GM18861 (cell line): ENCODE results near the gene ACSL4.
"Not testable (repeated sequence)": the region's sequence is repeated elsewhere in the genome, so short reads cannot be mapped to it uniquely, and the experiment has no call there.

Source experiments
- ATAC-seq: cut with Tn5 transposase; IDR thresholded peaks from one replicate; pipeline ENCODE4 v1.9.1; 2021; ENCODE audit not compliant: unreplicated experiment

Gene ACSL4

GRCh38 chrX:109672239-109672638, 60.8 kb downstream of the ACSL4 start:
- no peak for ATAC-seq

GRCh38 chrX:109671170-109671569, 61.9 kb downstream of the ACSL4 start:
- ATAC-seq = not testable (repeated sequence)

DNA sequence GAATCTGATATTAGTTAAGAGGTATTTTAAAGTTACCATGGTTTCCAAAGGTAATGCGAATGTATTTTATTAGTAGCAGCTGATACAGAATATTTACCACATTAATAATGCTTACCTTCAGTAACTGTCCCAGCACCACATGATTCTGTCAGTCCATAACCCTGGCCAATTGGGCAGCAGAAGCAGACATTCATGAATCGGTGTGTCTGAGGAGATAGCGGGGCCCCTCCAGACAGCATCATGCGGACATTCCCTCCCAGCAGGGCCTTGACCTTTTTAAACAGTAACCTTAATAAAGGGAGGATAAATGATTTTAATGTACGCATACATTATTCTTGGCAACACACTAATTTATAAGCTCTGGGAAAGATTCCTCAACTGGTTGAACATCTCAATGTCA, 65.1 kb downstream of the ACSL4 start:
- no peak for ATAC-seq

- no peak for ATAC-seq
Measured at GRCh38 chrX:109660435-109661143, 72.5 kb downstream of the ACSL4 start.

DNA sequence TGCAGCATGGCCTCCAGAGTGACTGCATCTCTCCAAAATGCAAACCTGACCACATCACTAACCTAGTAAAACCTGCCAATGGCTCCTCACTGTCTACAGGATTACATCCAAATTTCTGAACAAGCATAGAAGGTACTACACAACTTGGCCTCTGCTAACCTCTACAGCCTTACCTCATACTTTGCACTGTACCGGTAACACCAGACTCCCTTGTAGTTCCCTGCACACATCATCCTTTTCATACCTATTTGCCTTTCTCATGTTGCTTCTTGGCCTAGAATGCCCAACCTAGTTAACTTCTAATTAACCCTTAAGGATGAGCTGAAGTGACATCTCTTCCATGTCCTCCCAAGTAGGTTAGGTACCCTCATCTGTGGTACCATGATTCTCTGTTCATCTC, 74.7 kb downstream of the ACSL4 start:
- no peak for ATAC-seq

- not testable (repeated sequence) for ATAC-seq
Measured at GRCh38 chrX:109657364-109657763, 75.7 kb downstream of the ACSL4 start.

DNA sequence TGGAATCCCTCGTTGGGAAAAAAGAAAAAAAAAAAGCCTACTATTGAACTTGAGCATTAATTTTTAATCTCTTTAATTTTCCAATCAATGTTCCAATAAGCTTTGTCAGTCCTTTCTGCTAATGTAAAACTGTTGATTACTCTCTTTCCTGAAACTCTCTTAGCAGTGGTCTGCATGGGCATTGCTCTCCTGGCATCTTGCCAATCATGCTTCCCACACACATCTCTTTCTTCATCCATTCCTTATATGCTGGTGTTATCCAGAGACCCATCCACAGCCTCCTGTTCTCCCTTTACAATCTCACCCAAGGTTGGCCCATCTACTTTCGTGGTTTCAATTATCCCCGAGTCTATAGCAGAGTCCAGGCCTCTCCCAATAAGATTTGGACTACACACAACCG, 76.3 kb downstream of the ACSL4 start:
- ATAC-seq = no peak

DNA sequence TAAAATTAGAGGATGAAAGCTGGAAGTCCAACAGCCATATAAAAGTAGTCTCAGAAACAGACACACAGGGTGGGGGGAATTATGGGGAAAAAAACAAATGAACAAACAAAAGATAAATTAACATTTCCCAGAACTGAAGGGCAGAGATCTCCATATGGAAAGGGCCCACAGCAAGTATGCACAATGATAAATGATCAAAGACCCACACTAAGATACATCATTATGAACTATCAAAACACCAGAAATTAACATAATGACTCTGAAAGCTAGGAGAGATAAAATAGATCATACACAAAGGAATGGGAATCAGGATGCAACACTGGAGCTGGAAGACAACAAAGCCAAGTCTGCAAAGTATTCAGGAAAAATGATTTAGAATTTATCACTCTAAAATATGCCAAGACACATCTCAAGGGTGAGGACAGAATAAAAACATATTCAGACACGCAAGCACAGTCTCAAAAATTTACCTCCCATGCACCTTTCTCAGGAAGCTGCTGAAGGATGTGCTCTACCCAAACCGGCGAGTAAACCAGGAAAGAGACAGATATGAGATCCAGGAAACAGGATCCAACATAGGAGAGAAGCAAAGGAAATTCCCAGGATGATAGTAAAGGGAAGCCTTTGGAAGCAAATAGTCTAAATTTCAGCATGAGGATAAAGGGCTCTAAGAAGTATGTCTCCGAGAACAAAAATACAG, 77.4 kb downstream of the ACSL4 start:
- ATAC-seq = no peak

DNA sequence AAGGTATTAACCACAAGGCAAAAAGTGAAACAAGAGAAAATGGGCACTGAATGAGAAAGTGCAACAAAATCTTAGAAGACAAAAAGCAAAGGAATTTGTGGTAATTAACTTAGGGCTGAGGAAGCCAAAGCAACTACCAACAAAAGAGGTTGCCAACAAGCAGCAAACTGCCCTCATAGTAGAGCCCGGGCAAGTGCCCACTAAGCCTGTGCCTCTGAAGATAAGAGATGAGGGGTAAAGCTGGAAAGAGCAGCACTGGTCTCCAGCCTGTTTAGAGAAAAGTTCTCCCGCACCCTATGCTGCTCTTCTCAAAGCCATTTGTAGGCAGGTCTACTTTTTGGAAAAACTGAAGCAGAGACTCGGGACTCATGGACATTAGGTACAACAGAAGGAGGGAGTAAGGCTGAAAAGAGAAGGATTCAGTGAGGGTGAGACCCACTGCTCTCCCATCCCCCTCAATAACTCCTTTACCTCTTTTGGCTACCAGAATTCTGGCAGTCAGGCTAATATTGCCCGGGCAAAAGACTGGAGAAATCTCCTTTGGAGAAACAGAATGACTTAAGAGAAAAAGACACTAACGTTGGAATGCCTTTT, 78.4 kb downstream of the ACSL4 start:
- ATAC-seq = no peak

GRCh38 chrX:109644671-109645070, 88.4 kb downstream of the ACSL4 start:
- ATAC-seq = not testable (repeated sequence)

DNA sequence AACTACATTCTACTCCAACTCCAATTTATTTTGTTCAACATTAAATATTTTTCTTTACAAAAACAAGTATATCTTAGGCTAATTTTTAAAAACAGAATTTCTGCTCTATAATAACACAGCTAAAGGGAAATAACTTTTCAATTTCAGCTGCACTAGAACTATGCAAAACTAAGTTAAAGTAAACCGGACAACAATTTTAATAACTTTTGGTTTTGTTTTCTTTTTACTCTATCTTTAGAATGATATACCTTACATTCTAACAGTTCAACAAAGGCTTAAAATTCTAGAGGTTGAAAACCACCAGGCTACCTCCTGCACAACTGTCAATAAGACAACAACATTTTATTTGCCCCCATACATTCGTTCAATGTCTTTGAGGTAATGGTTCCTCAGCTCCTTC, 89.4 kb downstream of the ACSL4 start:
- ATAC-seq = no peak

GRCh38 chrX:109638158-109638557, 94.9 kb downstream of the ACSL4 start:
- ATAC-seq = no peak

- ATAC-seq = not testable (repeated sequence)
Measured at GRCh38 chrX:109637477-109637876, 95.6 kb downstream of the ACSL4 start.

DNA sequence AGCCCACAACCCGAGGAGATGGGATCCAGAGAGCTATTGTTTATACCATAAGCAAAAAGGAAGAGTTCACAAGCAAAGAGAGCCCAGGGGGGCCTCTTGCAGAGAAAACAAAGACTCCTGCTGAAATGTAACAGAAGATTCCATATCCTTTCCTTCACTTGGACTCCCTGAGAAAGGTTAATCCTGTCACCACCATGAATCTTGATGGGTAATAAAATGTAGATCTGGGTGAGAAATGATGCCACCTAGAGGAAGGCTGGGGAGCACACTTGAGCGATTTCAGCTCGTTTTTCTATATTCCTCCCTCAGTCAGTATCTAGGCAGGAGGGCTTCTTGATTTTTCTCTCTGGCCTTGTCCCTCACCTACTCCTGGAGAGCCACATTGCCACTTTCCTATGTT, 97.9 kb downstream of the ACSL4 start:
- no peak for ATAC-seq

DNA sequence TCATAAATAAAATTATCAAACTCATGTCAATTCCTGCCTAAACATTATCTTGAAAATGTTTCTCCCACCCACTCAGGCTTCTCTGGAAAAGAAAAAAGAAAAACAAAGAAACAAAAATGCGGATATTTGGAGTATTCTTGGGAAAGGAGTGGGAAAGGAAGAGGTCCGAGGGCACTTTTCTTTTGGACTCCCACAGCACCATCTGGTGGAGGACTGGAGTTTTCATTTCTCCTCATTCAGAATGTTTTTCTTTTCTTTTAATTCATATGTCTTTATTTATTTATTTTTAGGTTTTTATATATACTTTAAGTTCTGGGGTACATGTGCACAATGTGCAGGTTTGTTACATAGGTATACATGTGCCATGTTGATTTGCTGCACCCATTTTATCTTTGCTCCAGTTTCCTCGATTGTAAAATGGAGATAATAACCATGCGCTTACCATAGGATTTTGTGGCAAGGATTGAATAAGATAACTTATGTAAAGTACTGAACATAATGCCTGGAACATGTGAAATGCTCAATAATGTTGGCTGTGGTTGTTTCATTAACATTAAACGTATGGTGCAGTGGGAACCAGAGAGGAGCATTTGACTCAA, 100.1 kb downstream of the ACSL4 start:
- no peak for ATAC-seq

DNA sequence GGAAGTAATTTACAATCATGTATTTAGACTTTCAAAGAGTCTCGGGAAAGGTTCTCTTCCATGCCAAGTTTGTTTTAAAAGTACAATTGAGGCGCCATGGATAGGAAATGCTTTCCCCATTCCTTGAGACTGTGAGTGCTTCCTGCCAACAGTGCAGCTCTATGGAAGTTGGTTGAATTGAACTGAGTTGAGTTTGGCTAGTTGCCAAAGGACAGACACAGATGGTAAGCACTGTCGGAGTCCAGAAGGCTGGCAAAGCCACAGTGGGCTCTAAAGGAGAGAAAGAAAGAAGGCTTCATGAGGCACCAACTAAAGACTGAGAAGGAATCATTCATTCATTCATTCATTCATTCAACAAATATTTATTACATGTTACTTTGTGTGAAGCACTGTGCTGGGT, 103.7 kb downstream of the ACSL4 start:
- no peak for ATAC-seq

GRCh38 chrX:109626637-109627036, 106.4 kb downstream of the ACSL4 start:
- ATAC-seq = no peak

DNA sequence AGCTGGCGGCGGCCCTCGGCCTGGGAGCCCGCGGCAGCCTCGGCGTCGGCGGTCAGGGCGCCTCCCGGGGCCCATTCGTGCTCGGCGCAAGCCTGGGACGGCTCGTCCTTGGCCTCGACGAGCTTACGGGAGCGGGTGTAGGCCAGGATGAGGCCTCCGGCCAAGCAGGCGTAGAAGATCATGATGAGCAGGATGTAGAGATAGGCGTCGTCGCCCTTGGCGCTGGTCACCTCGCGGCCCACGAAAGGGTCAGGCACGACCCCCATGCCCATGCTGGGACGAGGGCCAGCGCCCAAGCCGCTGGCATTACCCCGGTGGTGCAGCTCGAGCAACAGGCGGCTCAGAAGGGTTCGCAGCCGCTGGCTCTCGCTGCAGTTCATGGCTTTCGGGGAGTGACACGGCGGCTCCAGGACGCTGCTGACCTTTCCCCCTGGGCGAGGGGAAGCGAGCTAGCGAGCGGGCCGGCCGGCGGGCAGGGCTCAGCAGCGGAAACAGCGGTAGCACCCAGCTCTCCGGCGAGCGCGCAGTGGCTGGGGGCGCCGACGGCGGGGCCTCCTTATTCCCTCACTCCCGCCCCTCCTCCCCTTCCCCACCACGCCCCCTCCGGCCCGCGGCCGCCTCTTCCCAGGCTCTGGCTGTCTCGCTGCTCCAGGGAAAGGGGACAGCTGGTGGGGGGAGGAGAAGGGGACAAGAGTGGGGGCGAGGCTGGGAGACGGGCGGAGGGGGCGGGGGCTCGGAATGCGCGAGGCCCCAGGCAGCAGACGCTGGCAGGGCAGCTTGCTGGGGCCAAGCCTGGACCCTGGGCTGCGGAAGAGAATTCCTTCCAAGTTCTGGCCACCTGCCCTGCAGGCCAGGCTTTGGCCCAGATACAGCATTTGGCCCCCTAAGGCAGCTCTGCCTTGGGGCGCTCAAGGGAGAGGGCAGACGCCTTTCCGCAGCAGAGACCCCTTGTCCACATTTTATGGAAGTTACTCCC, 108.1 kb downstream of the ACSL4 start, which contains the start of gene KCNE5:
TSS of gene KCNE5 (minus strand) at position 532 of the 976 bp plus-strand sequence. CDS start at position 380, 152 bp downstream.
- no peak for ATAC-seq

- no peak for ATAC-seq
Measured at GRCh38 chrX:109623997-109624396, 109.1 kb downstream of the ACSL4 start.

DNA sequence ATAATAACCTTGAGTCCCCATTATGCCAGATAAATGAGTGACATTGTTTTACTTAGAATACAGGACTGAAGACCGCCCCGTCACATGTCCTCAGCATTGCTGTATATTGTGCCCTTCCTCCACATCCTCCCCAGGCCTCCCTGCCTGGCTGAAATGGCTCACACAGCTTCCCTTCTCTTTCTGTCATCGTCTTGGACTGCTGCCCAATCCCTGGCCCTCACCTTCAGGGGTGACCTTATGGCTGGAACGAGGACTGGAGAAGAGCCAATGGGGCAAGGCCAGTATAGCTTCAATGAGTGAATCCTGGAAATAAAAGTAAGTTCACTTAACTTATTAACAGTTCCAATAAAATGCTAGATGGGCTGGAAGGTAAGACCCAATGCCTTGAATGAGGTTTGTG, 110.8 kb downstream of the ACSL4 start:
- no peak for ATAC-seq

- no peak for ATAC-seq
Measured at GRCh38 chrX:109619771-109620170, 113.3 kb downstream of the ACSL4 start.
